Omental fat pad (tissue), 4 donors: ENCODE measurements around the gene MUTYH. TPM values are rescaled to one million over a fixed set of nuclear protein-coding genes. Genes with fewer than 3 reads are reported as not detected.

Source experiments
- ATAC-seq: fragments of 150-250 bp; one replicate; pipeline ENCODE4 v1.9.1; 2016; ENCODE audit warnings: mild to moderate bottlenecking, moderate library complexity; ENCODE audit not compliant: low FRiP score
- DNase-seq: peaks from one replicate; pipeline ENCODE4 v3.0.0-alpha.2; 2019; ENCODE audit warnings: low spot score
- CTCF ChIP-seq, 3 donors: fragments of 450-650 bp; IDR thresholded peaks; one replicate each; pipeline ENCODE4 v1.5.1; 2016 to 2017; ENCODE audit warnings: antibody characterized with exemption in 3 of 3, mild to moderate bottlenecking in 3 of 3, moderate library complexity in 2 of 3
- total RNA-seq, 4 donors: library from RNA; depleted of rRNA; stranded (reverse); fragments of >200 nt; gene quantifications; one replicate each; pipeline ENCODE4 v1.1.0, GENCODE V29; 2016

Gene MUTYH
- total RNA-seq, 4 donors from 2014 or later = 11.5 to 28.1 (median 12.8) TPM

GRCh38 chr1:45340816-45341466 lies 701 bp upstream of the MUTYH start:
- TF ChIP-seq CTCF (IDR thresholded peaks at IDR 0.05) = no peak
- ATAC-seq = no peak
- DNase-seq = no peak

GRCh38 chr1:45337630-45338325 lies 2.5 kb downstream of the MUTYH start:
- TF ChIP-seq CTCF (IDR thresholded peaks at IDR 0.05) = no peak
- DNase-seq = no peak
- no peak for ATAC-seq

- no peak for TF ChIP-seq CTCF (IDR thresholded peaks at IDR 0.05)
- DNase-seq (no peak), ATAC-seq (no peak)
Observed at GRCh38 chr1:45335855-45336324, 4.3 kb downstream of the MUTYH start.

- DNase-seq (no peak), ATAC-seq (no peak)
- TF ChIP-seq CTCF (IDR thresholded peaks at IDR 0.05) = no peak
Observed at GRCh38 chr1:45334308-45335245, 5.7 kb downstream of the MUTYH start.

- DNase-seq (no peak), ATAC-seq (no peak)
- TF ChIP-seq CTCF (IDR thresholded peaks at IDR 0.05) = no peak
Observed at GRCh38 chr1:45332346-45332720, 7.9 kb downstream of the MUTYH start.

- ATAC-seq (no peak), DNase-seq (no peak)
- no peak for TF ChIP-seq CTCF (IDR thresholded peaks at IDR 0.05)
Observed at GRCh38 chr1:45331436-45332345, 8.5 kb downstream of the MUTYH start.
